Measurements from ENCODE around the gene TEX11.

TEX11 gene

DNA sequence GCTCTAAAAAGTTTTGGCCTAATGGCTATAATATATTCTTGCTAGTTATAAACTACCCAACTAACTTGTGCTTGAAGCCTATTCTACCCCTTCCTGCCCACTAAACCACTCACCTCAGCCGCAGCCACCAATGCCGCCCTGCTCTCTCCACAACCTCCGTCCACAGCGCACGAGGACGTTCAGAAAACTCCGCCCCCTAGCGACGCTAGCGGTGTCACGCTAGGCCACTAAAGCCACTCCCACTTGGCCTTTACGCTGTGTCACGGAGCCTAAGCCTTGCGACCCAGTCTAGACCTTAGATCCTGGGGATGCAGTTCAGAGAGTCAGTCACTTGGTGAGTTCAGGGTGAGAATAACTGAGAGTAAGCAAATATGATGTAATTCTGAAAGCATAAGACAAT is at the start of gene TEX11:
Gene TEX11 (minus strand): TSS at position 171 of the 400 bp plus-strand sequence. CDS start 922 bp downstream, outside the sequence.
- H2AFZ ChIP-seq (ENCODE audit: low read depth, low read length, severe bottlenecking) = no peak within 1 kb of the TSS
- H3K9me2 ChIP-seq (replicated peaks; ENCODE audit: insufficient read depth, low read length) = no peaks in the 10 kb centered on the region
- no peaks in the 10 kb centered on the region for H3K27me3 ChIP-seq (ENCODE audit: low read length)
- no peak within 1 kb of the TSS for H3K4me2 ChIP-seq (ENCODE audit: low read depth, low read length, poor library complexity, severe bottlenecking)
- H3F3A ChIP-seq (ENCODE audit: insufficient read depth) = no peaks in the 10 kb centered on the region
- H4K20me1 ChIP-seq (ENCODE audit: low read depth, low read length) = no peaks in the 10 kb centered on the region
- H3K9me3 ChIP-seq (ENCODE audit: insufficient read depth, low read length) = no peaks in the 10 kb centered on the region
- H3K27ac ChIP-seq (ENCODE audit: low read depth, low read length) = no peak within 1 kb of the TSS
- no peak within 1 kb of the TSS for H3K4me3 ChIP-seq (ENCODE audit: insufficient read depth, low read length, poor library complexity, severe bottlenecking)
- H3K9ac ChIP-seq (ENCODE audit: low read length) = no peak within 1 kb of the TSS
- TF ChIP-seq EZH2phosphoT487 (conservative IDR thresholded peaks at IDR 0.05; ENCODE audit: low read length) (no peak), CTCF (IDR thresholded peaks at IDR 0.05; ENCODE audit: insufficient read depth, low read length, poor library complexity, severe bottlenecking) (no peak)
- H3K79me2 ChIP-seq (ENCODE audit: insufficient read depth, low read length) = no peaks in the 10 kb centered on the region
- H3K36me3 ChIP-seq (ENCODE audit: low read length) = no peaks in the 10 kb centered on the region

DNA sequence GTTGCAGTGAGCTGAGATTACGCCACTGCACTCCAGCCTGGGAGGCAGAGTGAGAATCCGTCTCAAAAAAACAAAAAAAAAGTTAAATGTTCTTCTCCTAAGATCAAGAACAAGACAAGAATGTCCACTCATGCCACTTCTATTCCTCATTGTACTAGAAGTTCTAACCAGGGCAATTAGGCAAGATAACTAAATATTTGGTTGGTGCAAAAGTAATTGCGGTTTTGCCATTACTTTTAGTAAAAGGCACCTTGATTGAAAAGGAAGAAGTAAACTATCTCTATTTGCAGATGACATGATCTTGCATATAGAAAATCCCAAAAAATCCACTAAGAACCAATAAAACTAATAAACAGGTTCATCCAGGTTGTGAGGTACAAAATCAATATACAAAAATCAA is 46.4 kb upstream of the TEX11 start:
- TF ChIP-seq CTCF (IDR thresholded peaks at IDR 0.05; ENCODE audit: insufficient read depth, low read length, poor library complexity, severe bottlenecking) = no peak
- no peak for TF ChIP-seq EZH2phosphoT487 (conservative IDR thresholded peaks at IDR 0.05; ENCODE audit: low read length)
- H3F3A ChIP-seq (ENCODE audit: insufficient read depth) = no peaks in the 10 kb centered on the region
- H3K4me3 ChIP-seq (ENCODE audit: insufficient read depth, low read length, poor library complexity, severe bottlenecking) = no peak overlapping the region

DNA sequence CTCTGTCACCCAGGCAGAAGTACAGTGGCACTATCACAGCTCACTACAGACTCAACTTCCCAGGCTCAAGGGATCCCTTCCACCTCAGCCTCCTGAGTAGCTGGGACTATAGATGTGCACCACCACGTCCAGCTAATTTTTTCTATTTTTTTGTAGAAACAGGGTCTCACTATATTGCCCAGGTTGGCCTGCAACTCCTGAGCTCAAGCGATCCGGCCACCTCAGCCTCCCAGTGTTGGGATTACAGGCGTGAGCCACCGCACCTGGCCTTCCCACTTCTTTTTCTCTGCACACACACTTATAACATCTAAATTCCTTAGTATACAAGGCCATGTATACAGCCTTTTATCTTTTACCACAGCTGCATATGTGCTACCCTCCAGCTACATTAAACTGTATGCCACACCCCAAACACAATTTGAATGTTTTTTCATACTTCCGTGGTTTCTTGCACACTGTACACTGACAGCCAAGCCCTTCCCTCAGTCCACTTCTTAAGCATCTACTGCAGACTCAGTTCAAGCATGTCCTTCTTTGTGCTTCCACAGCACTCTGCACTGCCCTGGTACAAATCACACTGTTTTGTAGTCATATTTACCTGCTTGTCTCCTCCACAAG is 15.9 kb upstream of the TEX11 start:
- Histone ChIP-seq H3K27ac (ENCODE audit: low read depth, low read length) (no peak overlapping the region), H4K20me1 (ENCODE audit: low read depth, low read length) (no peaks in the 10 kb centered on the region), H3K9me2 (replicated peaks; ENCODE audit: insufficient read depth, low read length) (no peaks in the 10 kb centered on the region), H3K4me3 (ENCODE audit: insufficient read depth, low read length, poor library complexity, severe bottlenecking) (no peak overlapping the region), H3K4me2 (ENCODE audit: low read depth, low read length, poor library complexity, severe bottlenecking) (no peak overlapping the region), H3K27me3 (ENCODE audit: low read length) (no peaks in the 10 kb centered on the region), H2AFZ (ENCODE audit: low read depth, low read length, severe bottlenecking) (no peak overlapping the region), H3F3A (ENCODE audit: insufficient read depth) (no peaks in the 10 kb centered on the region), H3K9ac (ENCODE audit: low read length) (no peak overlapping the region), H3K9me3 (ENCODE audit: insufficient read depth, low read length) (no peaks in the 10 kb centered on the region), H3K79me2 (ENCODE audit: insufficient read depth, low read length) (no peaks in the 10 kb centered on the region), H3K36me3 (ENCODE audit: low read length) (no peaks in the 10 kb centered on the region)
- TF ChIP-seq EZH2phosphoT487 (conservative IDR thresholded peaks at IDR 0.05; ENCODE audit: low read length) (no peak), CTCF (IDR thresholded peaks at IDR 0.05; ENCODE audit: insufficient read depth, low read length, poor library complexity, severe bottlenecking) (no peak)

More for the DNA sequence above, 46.4 kb upstream of the TEX11 start:
- Histone ChIP-seq H3K79me2 (ENCODE audit: insufficient read depth, low read length) (no peaks in the 10 kb centered on the region), H3K27ac (ENCODE audit: low read depth, low read length) (no peak overlapping the region), H3K9ac (ENCODE audit: low read length) (no peak overlapping the region), H2AFZ (ENCODE audit: low read depth, low read length, severe bottlenecking) (no peak overlapping the region), H4K20me1 (ENCODE audit: low read depth, low read length) (no peaks in the 10 kb centered on the region), H3K9me3 (ENCODE audit: insufficient read depth, low read length) (no peaks in the 10 kb centered on the region), H3K36me3 (ENCODE audit: low read length) (no peaks in the 10 kb centered on the region), H3K4me2 (ENCODE audit: low read depth, low read length, poor library complexity, severe bottlenecking) (no peak overlapping the region), H3K27me3 (ENCODE audit: low read length) (no peaks in the 10 kb centered on the region), H3K9me2 (replicated peaks; ENCODE audit: insufficient read depth, low read length) (no peaks in the 10 kb centered on the region)
